CD4-positive, alpha-beta T cell treated with Interleukin-2 at 100 ng/mL for 4 hours (primary cell): ENCODE measurements around the gene GRID1.

Experiments
- DNase-seq: peaks from one replicate; pipeline ENCODE4 v3.0.0-alpha.2; 2020; ENCODE audit warnings: low spot score

Gene GRID1

GRCh38 chr10:86061278-86062197, 305.1 kb downstream of the GRID1 start:
- DNase-seq: no peak

- DNase-seq: no peak
Observed at GRCh38 chr10:86060386-86061277, 306.0 kb downstream of the GRID1 start.

- DNase-seq: no peak
Observed at GRCh38 chr10:86059892-86060291, 306.7 kb downstream of the GRID1 start.

GRCh38 chr10:86058964-86059363, 307.6 kb downstream of the GRID1 start:
- no peak for DNase-seq

- DNase-seq: no peak
Observed at GRCh38 chr10:86057708-86058107, 308.9 kb downstream of the GRID1 start.

GRCh38 chr10:86056672-86057071, 309.9 kb downstream of the GRID1 start:
- no peak for DNase-seq

GRCh38 chr10:86055928-86056327, 310.7 kb downstream of the GRID1 start:
- no peak for DNase-seq

- no peak for DNase-seq
Observed at GRCh38 chr10:86053675-86054074, 312.9 kb downstream of the GRID1 start.

- no peak for DNase-seq
Observed at GRCh38 chr10:86051586-86051985, 315.0 kb downstream of the GRID1 start.

GRCh38 chr10:86049442-86049841, 317.2 kb downstream of the GRID1 start:
- no peak for DNase-seq

- DNase-seq: no peak
Observed at GRCh38 chr10:86048973-86049372, 317.6 kb downstream of the GRID1 start.

GRCh38 chr10:86048571-86048970, 318.0 kb downstream of the GRID1 start:
- no peak for DNase-seq

GRCh38 chr10:86047588-86047987, 319.0 kb downstream of the GRID1 start:
- peak; percentile 5 for DNase-seq

- DNase-seq: peak; percentile 2
Observed at GRCh38 chr10:86046845-86047460, 319.6 kb downstream of the GRID1 start.

GRCh38 chr10:86045896-86046295, 320.7 kb downstream of the GRID1 start:
- DNase-seq: no peak

- no peak for DNase-seq
Observed at GRCh38 chr10:86044029-86044428, 322.6 kb downstream of the GRID1 start.

- DNase-seq: no peak
Observed at GRCh38 chr10:86043236-86043635, 323.4 kb downstream of the GRID1 start.

GRCh38 chr10:86042161-86042560, 324.4 kb downstream of the GRID1 start:
- no peak for DNase-seq

GRCh38 chr10:86041116-86041515, 325.5 kb downstream of the GRID1 start:
- DNase-seq: no peak

GRCh38 chr10:86038371-86038770, 328.2 kb downstream of the GRID1 start:
- DNase-seq: no peak

- DNase-seq: no peak
Observed at GRCh38 chr10:86037096-86037495, 329.5 kb downstream of the GRID1 start.

GRCh38 chr10:86036544-86036831, 330.1 kb downstream of the GRID1 start:
- DNase-seq: no peak
